Activated CD4-positive, alpha-beta T cell treated with anti-CD3 and anti-CD28 coated beads, Interleukin-2, amount 10 ng/mL, durations not matched to agents 7 days and 5 days (primary cell): ENCODE results near the gene SLC30A10. TPM values are rescaled to one million over a fixed set of nuclear protein-coding genes. Genes with fewer than 3 reads are reported as not detected.
"Not testable (repeated sequence)": the region's sequence is repeated elsewhere in the genome, so short reads cannot be mapped to it uniquely, and the experiment has no call there.

Source experiments
- CTCF ChIA-PET: fragments of 350-600 bp; sonication (Branson Sonifier 250); formaldehyde crosslinking; loops from one replicate; lab custom pipeline; 2021; ENCODE audit warnings: antibody characterized with exemption; lab: Charles Lee
- POLR2A ChIA-PET: fragments of 350-600 bp; sonication (Branson Sonifier 250); formaldehyde crosslinking; loops from one replicate; lab custom pipeline; 2021; ENCODE audit warnings: antibody characterized with exemption; lab: Charles Lee
- DNase-seq: peaks from one replicate; pipeline ENCODE4 v3.0.0-alpha.2; 2020
- H3K27ac Mint-ChIP-seq: one replicate; pipeline ENCODE4 v1.8.0; 2021; ENCODE audit warnings: mild to moderate bottlenecking, moderate library complexity, mixed read lengths
- H3K27me3 Mint-ChIP-seq: one replicate; pipeline ENCODE4 v1.8.0; 2021; ENCODE audit warnings: mixed read lengths
- H3K36me3 Mint-ChIP-seq: one replicate; pipeline ENCODE4 v1.8.0; 2021; ENCODE audit warnings: low read depth, mixed read lengths
- H3K4me1 Mint-ChIP-seq: one replicate; pipeline ENCODE4 v1.8.0; 2021; ENCODE audit warnings: mixed read lengths
- H3K4me3 Mint-ChIP-seq: one replicate; pipeline ENCODE4 v1.8.0; 2021; ENCODE audit warnings: mild to moderate bottlenecking, moderate library complexity, mixed read lengths
- H3K9me3 Mint-ChIP-seq: one replicate; pipeline ENCODE4 v1.8.0; 2021; ENCODE audit warnings: mixed read lengths
- total RNA-seq, 2 experiments: library from RNA; stranded (reverse); gene quantifications; one replicate each; pipeline ENCODE4 v1.2.3, GENCODE V29; 2021

Gene SLC30A10
- total RNA-seq, 2 experiments from 2014 or later, result not detected

DNA sequence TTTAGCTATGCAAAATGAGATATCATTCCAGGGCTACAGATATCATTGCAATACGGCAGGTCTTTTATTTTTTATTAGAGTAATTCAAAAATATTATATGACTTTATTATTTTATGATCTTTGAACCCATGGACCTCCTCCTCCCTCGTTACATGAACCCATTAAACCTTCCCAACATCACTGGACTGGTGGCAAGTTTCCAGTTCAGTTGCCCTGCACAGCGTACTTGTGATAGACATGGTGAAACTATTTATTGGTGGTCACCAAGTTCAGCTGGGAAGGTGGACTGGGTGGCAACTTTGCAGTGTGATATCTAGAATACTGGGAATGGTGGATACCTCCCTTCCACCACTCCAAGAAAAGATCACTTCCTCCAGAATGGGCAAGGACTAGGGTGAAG, 52.5 kb downstream of the SLC30A10 start:
- no peak for DNase-seq
- Mint-ChIP-seq H3K36me3 (no peaks in the 10 kb centered on the region), H3K27ac (no peak overlapping the region), H3K27me3 (peaks cover 2% of the 10 kb centered on the region), H3K4me1 (no peaks in the 10 kb centered on the region), H3K4me3 (no peak overlapping the region), H3K9me3 (no peaks in the 10 kb centered on the region)
- POLR2A ChIA-PET, result no interaction called here
- CTCF ChIA-PET, result no interaction called here

DNA sequence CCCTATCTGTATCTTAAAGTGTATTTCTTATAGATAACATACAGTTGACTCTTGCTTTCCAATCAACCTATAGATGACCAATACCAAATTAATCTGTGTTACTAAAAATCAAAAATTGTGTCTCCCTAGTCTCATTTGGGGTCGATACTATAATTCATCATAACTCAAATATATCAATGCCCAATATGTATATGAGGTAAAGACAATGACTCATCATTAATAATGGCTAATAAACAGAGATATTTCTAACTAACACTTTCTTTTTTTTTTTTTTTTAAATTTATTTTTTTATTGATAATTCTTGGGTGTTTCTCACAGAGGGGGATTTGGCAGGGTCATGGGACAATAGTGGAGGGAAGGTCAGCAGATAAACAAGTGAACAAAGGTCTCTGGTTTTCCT, 55.8 kb downstream of the SLC30A10 start:
- POLR2A ChIA-PET, DNase-seq, H3K4me1 Mint-ChIP-seq, H3K36me3 Mint-ChIP-seq, CTCF ChIA-PET, H3K27ac Mint-ChIP-seq, H3K27me3 Mint-ChIP-seq, H3K4me3 Mint-ChIP-seq, H3K9me3 Mint-ChIP-seq: not testable (repeated sequence)

- CTCF ChIA-PET, result interaction anchor here (0.6 kb wide), 1 partner anchor 69 kb away, joined by 3 read pairs; no protein-coding TSS in a partner anchor
- no peak overlapping the region for H3K27ac Mint-ChIP-seq
- POLR2A ChIA-PET, result interaction anchor here (0.7 kb wide), 1 partner anchor 127 kb away, joined by 3 read pairs; no protein-coding TSS in a partner anchor
- H3K4me3 Mint-ChIP-seq, result no peak overlapping the region
- DNase-seq, result no peak
- H3K27me3 Mint-ChIP-seq, result no peaks in the 10 kb centered on the region
- H3K4me1 Mint-ChIP-seq, result no peaks in the 10 kb centered on the region
- H3K36me3 Mint-ChIP-seq, result no peaks in the 10 kb centered on the region
- H3K9me3 Mint-ChIP-seq, result no peaks in the 10 kb centered on the region
These were observed 56.8 kb downstream of the SLC30A10 start for GRCh38 chr1:219871427-219872057.

DNA sequence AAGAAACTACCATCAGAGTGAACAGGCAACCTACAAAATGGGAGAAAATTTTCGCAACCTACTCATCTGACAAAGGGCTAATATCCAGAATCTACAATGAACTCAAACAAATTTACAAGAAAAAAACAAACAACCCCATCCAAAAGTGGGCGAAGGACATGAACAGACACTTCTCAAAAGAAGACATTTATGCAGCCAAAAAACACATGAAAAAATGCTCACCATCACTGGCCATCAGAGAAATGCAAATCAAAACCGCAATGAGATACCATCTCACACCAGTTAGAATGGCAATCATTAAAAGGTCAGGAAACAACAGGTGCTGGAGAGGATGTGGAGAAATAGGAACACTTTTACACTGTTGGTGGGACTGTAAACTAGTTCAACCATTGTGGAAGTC, 59.7 kb downstream of the SLC30A10 start:
- H3K4me3 Mint-ChIP-seq, H3K27me3 Mint-ChIP-seq, DNase-seq, H3K4me1 Mint-ChIP-seq, POLR2A ChIA-PET, H3K9me3 Mint-ChIP-seq, CTCF ChIA-PET, H3K27ac Mint-ChIP-seq, H3K36me3 Mint-ChIP-seq: not testable (repeated sequence)

Other genes with a start within 250 kb of the SLC30A10 start
- gene EPRS1, start 117.9 kb upstream of the SLC30A10 start, total RNA-seq, result 100 to 1,000 TPM; 112 to 135 TPM
- 10 to 100 TPM; 23.4 to 23.8 TPM for gene BPNT1, start 161.2 kb upstream of the SLC30A10 start, total RNA-seq
- gene IARS2, start 165.6 kb upstream of the SLC30A10 start, total RNA-seq, result 10 to 100 TPM; 55.4 to 55.8 TPM